ENCODE results near the gene UTP15. TPM values are rescaled to one million over a fixed set of nuclear protein-coding genes. Genes with fewer than 3 reads are reported as not detected.

UTP15 gene
- total and polyA plus RNA-seq, 4 donors: 5.0 to 17.0 (median 10.5) TPM

DNA sequence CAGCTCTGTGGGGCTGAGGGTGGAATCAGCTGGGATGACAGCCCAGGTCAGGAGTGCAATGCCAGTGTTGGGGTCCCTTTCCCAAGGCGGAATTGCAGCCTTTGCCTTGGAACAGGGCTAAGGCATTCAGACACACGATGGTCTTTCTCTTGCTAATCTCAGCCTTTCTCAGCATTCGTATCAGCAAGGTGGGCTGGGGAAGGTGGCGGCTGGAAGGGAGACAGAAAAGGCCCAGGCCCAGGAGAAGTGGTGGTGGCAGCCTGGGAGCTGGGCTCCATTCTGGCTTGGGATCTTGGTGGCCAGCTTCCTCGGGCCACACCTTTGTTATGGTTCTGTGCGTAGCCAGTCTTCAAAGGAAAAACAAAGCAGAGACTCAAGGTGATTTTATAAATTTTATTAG is 59.3 kb downstream of the UTP15 start:
- H3K36me3 ChIP-seq (ENCODE audit: control insufficient read depth in 1 of 2, insufficient read depth in 2 of 2, low read length in 1 of 2): no peaks in the 10 kb centered on the region
- intact Hi-C loops (cut with DNase I): loop anchor here in 1 of 2 donors (5.0 kb wide), 3 partner anchors 47 to 122 kb away; no protein-coding TSS in a partner anchor
- H3K4me3 ChIP-seq (ENCODE audit: low read length in 2 of 2): no peak overlapping the region
- H3K27me3 ChIP-seq (ENCODE audit: control insufficient read depth in 1 of 2, insufficient read depth in 2 of 2, low read length in 1 of 2): no peaks in the 10 kb centered on the region
- 82 to 84% methylated on average over 6 of the region's 6 CpGs for WGBS, 2 donors
- H3K4me1 ChIP-seq (ENCODE audit: control insufficient read depth in 1 of 2, insufficient read depth in 2 of 2, low read length in 2 of 2): peaks cover 0 to 3% of the 10 kb centered on the region in 2 donors
- no peak for DNase-seq
- no peaks in the 10 kb centered on the region for H3K9me3 ChIP-seq (ENCODE audit: control insufficient read depth, low read length)
- no peak for ATAC-seq (ENCODE audit: low FRiP score)
- peak overlapping the region in 1 of 2 donors; percentile 37 for H3K27ac ChIP-seq (ENCODE audit: low read depth in 1 of 2, low read length in 2 of 2)

GRCh38 chr5:73625372-73625943 is 59.9 kb downstream of the UTP15 start:
- no peaks in the 10 kb centered on the region for H3K36me3 ChIP-seq (ENCODE audit: control insufficient read depth in 1 of 2, insufficient read depth in 2 of 2, low read length in 1 of 2)
- H3K9me3 ChIP-seq (ENCODE audit: control insufficient read depth, low read length): no peaks in the 10 kb centered on the region
- ATAC-seq (ENCODE audit: low FRiP score): peak; percentile 57
- peak overlapping the region; percentile 26 to 91 for H3K27ac ChIP-seq (ENCODE audit: low read depth in 1 of 2, low read length in 2 of 2)
- no peak for DNase-seq
- 0 to 1% methylated on average over 28 to 33 of the region's 33 CpGs for WGBS, 2 donors
- intact Hi-C loops (cut with DNase I): loop anchor here in 1 of 2 donors (5.0 kb wide), 3 partner anchors 47 to 122 kb away; no protein-coding TSS in a partner anchor
- H3K4me3 ChIP-seq (ENCODE audit: low read length in 2 of 2): peak overlapping the region; percentile 77 to 89
- peaks cover 0 to 3% of the 10 kb centered on the region in 2 donors for H3K4me1 ChIP-seq (ENCODE audit: control insufficient read depth in 1 of 2, insufficient read depth in 2 of 2, low read length in 2 of 2)
- H3K27me3 ChIP-seq (ENCODE audit: control insufficient read depth in 1 of 2, insufficient read depth in 2 of 2, low read length in 1 of 2): no peaks in the 10 kb centered on the region

DNA sequence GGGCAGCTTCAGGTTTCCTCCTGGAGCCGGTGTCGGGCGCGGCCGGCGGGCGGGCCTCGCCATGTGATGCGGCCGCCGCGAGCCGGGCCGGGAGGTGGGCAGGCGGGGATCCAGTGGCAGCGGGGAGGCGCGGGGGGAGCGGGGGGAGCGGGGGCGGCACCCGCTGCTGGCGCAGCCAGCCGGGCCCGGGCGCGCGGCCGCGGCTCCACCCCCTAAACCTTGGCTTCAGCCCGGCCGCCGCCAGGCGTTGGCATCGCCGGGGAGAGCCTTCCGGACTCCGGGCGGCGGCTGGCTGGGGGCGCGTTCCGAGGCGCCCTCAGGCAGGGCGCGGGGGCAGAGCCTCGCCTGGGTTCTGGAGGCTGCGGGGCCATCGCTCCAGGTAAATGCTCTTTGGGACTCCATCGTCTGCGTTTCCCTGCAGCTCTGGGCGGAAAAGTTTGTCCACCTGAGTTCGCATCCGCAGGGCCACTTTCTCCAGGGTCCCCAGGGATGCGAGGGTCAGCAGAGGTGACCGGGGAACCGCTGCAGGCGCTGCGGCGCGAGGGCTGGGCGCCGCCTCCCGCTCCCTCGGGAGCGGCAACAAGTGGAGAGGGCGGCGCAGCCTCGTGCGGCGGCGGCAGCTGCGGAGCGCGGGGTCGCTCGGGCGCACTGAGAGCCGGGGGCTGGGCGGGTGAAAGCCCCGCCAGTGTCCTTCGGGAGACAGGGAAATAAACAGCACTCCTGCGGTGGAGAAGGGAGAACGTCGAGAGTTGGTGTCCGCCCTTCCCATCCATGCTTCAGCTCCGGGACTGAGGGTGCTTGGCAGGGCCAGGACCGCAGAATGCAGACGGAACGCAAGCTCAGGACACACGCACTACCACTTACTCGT is 60.6 kb downstream of the UTP15 start, which contains the start of gene ARHGEF28:
TSS of gene ARHGEF28 (plus strand) at position 253 of the 868 bp plus-strand sequence. CDS start 58,656 bp downstream, outside the sequence.
- Histone ChIP-seq H3K36me3 (ENCODE audit: control insufficient read depth in 1 of 2, insufficient read depth in 2 of 2, low read length in 1 of 2) (no peaks in the 10 kb centered on the region), H3K27ac (ENCODE audit: low read depth in 1 of 2, low read length in 2 of 2) (peak within 1 kb of the TSS; percentile 81 to 91), H3K27me3 (ENCODE audit: control insufficient read depth in 1 of 2, insufficient read depth in 2 of 2, low read length in 1 of 2) (no peaks in the 10 kb centered on the region), H3K9me3 (ENCODE audit: control insufficient read depth, low read length) (no peaks in the 10 kb centered on the region), H3K4me3 (ENCODE audit: low read length in 2 of 2) (peak within 1 kb of the TSS; percentile 77 to 89), H3K4me1 (ENCODE audit: control insufficient read depth in 1 of 2, insufficient read depth in 2 of 2, low read length in 2 of 2) (peaks cover 0 to 3% of the 10 kb centered on the region in 2 donors)
- ATAC-seq (ENCODE audit: low FRiP score) (peak; percentile 90), DNase-seq (peak; percentile 76 to 91)
- WGBS, 2 donors: 0 to 1% methylated on average over 83 to 92 of the region's 92 CpGs
- intact Hi-C loops (cut with DNase I): loop anchor here in 1 of 2 donors (5.0 kb wide), 3 partner anchors 46 to 121 kb away; no protein-coding TSS in a partner anchor

DNA sequence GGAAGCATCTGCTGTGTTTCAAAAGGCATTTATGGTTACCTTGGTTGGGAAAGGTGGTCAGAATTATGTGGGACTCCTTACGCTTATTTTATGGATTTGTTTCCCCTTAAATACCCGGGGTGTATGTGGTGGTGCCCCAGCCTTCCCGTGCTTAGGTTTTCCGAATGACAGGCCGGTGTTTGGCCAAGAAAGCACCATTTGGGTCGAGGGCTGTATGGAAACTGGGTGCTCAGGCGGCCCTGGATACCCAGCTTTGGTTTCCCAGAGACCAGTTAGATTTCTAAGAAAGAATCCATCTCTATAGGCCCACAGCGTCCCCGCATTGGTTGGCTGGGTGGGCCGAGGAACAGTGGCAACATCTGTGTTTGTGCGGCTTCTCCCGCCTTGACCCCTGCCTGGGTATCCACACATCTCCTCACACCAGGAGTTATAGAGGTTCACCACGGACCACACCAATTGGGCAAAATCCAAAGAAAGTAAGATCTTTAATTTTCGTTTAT is 61.3 kb downstream of the UTP15 start:
- Histone ChIP-seq H3K9me3 (ENCODE audit: control insufficient read depth, low read length) (no peaks in the 10 kb centered on the region), H3K4me1 (ENCODE audit: control insufficient read depth in 1 of 2, insufficient read depth in 2 of 2, low read length in 2 of 2) (peaks cover 0 to 3% of the 10 kb centered on the region in 2 donors), H3K4me3 (ENCODE audit: low read length in 2 of 2) (peak overlapping the region; percentile 77 to 89), H3K36me3 (ENCODE audit: control insufficient read depth in 1 of 2, insufficient read depth in 2 of 2, low read length in 1 of 2) (no peaks in the 10 kb centered on the region), H3K27me3 (ENCODE audit: control insufficient read depth in 1 of 2, insufficient read depth in 2 of 2, low read length in 1 of 2) (no peaks in the 10 kb centered on the region), H3K27ac (ENCODE audit: low read depth in 1 of 2, low read length in 2 of 2) (peak overlapping the region in 1 of 2 donors; percentile 39)
- ATAC-seq (ENCODE audit: low FRiP score): no peak
- intact Hi-C loops (cut with DNase I): loop anchor here in 1 of 2 donors (5.0 kb wide), 3 partner anchors 45 to 120 kb away; no protein-coding TSS in a partner anchor
- DNase-seq: no peak
- WGBS, 2 donors: 80 to 83% methylated on average over 14 of the region's 14 CpGs

DNA sequence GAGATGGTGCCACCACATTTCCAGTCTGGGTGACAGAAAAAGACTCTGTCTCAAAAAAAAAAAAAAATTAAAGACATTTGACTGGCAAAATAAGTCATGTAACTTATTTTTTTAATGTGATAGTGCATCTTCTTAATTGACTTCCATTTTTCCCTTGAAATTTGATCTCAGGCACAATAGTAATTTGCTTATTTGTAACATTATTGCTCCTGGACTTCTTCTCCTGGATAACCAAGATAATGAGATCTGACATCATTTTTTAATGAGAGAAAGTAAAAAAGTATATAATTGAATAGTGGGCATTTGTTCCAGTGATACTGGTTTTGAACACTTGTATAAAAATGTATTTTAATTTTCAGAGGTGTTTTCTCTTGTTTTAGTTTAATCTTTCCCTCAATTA is 63.9 kb downstream of the UTP15 start:
- H3K36me3 ChIP-seq (ENCODE audit: control insufficient read depth in 1 of 2, insufficient read depth in 2 of 2, low read length in 1 of 2): no peaks in the 10 kb centered on the region
- DNase-seq (no peak), ATAC-seq (ENCODE audit: low FRiP score) (no peak)
- no peaks in the 10 kb centered on the region for H3K9me3 ChIP-seq (ENCODE audit: control insufficient read depth, low read length)
- intact Hi-C loops (cut with DNase I): loop anchor here in 1 of 2 donors (5.0 kb wide), 3 partner anchors 43 to 118 kb away; no protein-coding TSS in a partner anchor
- H3K27ac ChIP-seq (ENCODE audit: low read depth in 1 of 2, low read length in 2 of 2): no peak overlapping the region
- no peak overlapping the region for H3K4me3 ChIP-seq (ENCODE audit: low read length in 2 of 2)
- peaks cover 0 to 3% of the 10 kb centered on the region in 2 donors for H3K4me1 ChIP-seq (ENCODE audit: control insufficient read depth in 1 of 2, insufficient read depth in 2 of 2, low read length in 2 of 2)
- no peaks in the 10 kb centered on the region for H3K27me3 ChIP-seq (ENCODE audit: control insufficient read depth in 1 of 2, insufficient read depth in 2 of 2, low read length in 1 of 2)

DNA sequence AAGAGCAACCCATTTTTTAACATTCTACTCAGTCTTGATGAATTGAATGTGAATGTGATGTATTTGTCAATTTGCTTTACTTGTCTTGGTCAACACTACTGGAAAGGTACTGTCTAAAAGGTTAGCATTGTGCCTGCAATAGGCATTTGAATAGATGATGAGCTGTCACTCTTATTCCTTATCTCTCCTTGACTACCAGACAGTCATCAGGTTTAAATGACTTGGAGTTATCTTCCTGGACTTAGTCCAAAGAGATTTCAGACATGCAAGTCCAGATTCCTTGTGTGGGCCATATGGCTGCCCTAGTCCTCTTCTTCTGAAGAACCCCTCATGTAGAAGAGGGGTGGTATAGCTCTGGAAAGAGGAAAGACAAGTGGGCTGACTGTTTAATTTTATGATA is 65.2 kb downstream of the UTP15 start:
- DNase-seq (no peak), ATAC-seq (ENCODE audit: low FRiP score) (no peak)
- Histone ChIP-seq H3K36me3 (ENCODE audit: control insufficient read depth in 1 of 2, insufficient read depth in 2 of 2, low read length in 1 of 2) (no peaks in the 10 kb centered on the region), H3K27ac (ENCODE audit: low read depth in 1 of 2, low read length in 2 of 2) (no peak overlapping the region), H3K27me3 (ENCODE audit: control insufficient read depth in 1 of 2, insufficient read depth in 2 of 2, low read length in 1 of 2) (no peaks in the 10 kb centered on the region), H3K4me1 (ENCODE audit: control insufficient read depth in 1 of 2, insufficient read depth in 2 of 2, low read length in 2 of 2) (no peaks in the 10 kb centered on the region), H3K4me3 (ENCODE audit: low read length in 2 of 2) (no peak overlapping the region), H3K9me3 (ENCODE audit: control insufficient read depth, low read length) (no peaks in the 10 kb centered on the region)
- intact Hi-C loops (cut with DNase I): no loop called here

DNA sequence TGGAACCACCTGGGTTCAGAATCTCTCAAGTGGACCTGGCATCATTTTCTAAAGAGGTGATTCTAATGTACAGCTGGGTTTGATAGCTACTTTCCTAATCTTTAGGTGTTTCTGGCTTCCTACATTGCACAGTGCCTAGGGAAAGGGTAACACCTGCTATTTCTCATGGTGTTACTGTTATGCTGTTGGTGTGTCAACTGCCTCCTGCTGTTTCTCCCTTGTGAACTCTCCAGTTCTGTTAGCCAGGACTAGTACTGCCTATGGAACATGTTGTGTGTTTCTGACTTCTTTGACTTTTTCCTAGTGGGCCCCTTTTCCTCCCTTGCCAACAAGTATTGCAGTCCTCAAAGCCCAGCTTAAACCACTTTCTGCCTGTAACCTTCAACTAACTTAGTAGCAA is 66.0 kb downstream of the UTP15 start:
- Histone ChIP-seq H3K4me3 (ENCODE audit: low read length in 2 of 2) (no peak overlapping the region), H3K27ac (ENCODE audit: low read depth in 1 of 2, low read length in 2 of 2) (no peak overlapping the region), H3K27me3 (ENCODE audit: control insufficient read depth in 1 of 2, insufficient read depth in 2 of 2, low read length in 1 of 2) (no peaks in the 10 kb centered on the region), H3K9me3 (ENCODE audit: control insufficient read depth, low read length) (no peaks in the 10 kb centered on the region), H3K36me3 (ENCODE audit: control insufficient read depth in 1 of 2, insufficient read depth in 2 of 2, low read length in 1 of 2) (no peaks in the 10 kb centered on the region), H3K4me1 (ENCODE audit: control insufficient read depth in 1 of 2, insufficient read depth in 2 of 2, low read length in 2 of 2) (no peaks in the 10 kb centered on the region)
- intact Hi-C loops (cut with DNase I): no loop called here
- ATAC-seq (ENCODE audit: low FRiP score) (no peak), DNase-seq (no peak)
